Activated naive CD4-positive, alpha-beta T cell treated with anti-CD3 and anti-CD28 coated beads, Interleukin-2, amount 50 U/mL, for 24 hours (primary cell): ENCODE results near the gene PXDC1.
"Not testable (repeated sequence)": the region's sequence is repeated elsewhere in the genome, so short reads cannot be mapped to it uniquely, and the experiment has no call there.

Source experiments
- H3K27ac Mint-ChIP-seq: one replicate; pipeline ENCODE4 v1.8.0; 2021; ENCODE audit warnings: mild to moderate bottlenecking, mixed read lengths
- H3K27me3 Mint-ChIP-seq: one replicate; pipeline ENCODE4 v1.8.0; 2021; ENCODE audit warnings: mixed read lengths
- H3K36me3 Mint-ChIP-seq: one replicate; pipeline ENCODE4 v1.8.0; 2021; ENCODE audit warnings: mixed read lengths
- H3K4me1 Mint-ChIP-seq: one replicate; pipeline ENCODE4 v1.8.0; 2021; ENCODE audit warnings: mixed read lengths
- H3K4me3 Mint-ChIP-seq: one replicate; pipeline ENCODE4 v1.8.0; 2021; ENCODE audit warnings: mild to moderate bottlenecking, mixed read lengths
- H3K9me3 Mint-ChIP-seq: one replicate; pipeline ENCODE4 v1.8.0; 2021; ENCODE audit warnings: mixed read lengths

PXDC1 gene

GRCh38 chr6:3771407-3772011 lies 20.0 kb upstream of the PXDC1 start:
- Mint-ChIP-seq H3K27ac (no peak overlapping the region), H3K9me3 (no peaks in the 10 kb centered on the region), H3K27me3 (peaks cover 3% of the 10 kb centered on the region), H3K4me1 (no peaks in the 10 kb centered on the region), H3K4me3 (no peak overlapping the region), H3K36me3 (no peaks in the 10 kb centered on the region)

- Mint-ChIP-seq H3K27ac (no peak overlapping the region), H3K27me3 (peaks cover 8% of the 10 kb centered on the region), H3K36me3 (no peaks in the 10 kb centered on the region), H3K4me1 (no peaks in the 10 kb centered on the region), H3K4me3 (no peak overlapping the region), H3K9me3 (no peaks in the 10 kb centered on the region)
Measured at GRCh38 chr6:3770023-3770720, 18.7 kb upstream of the PXDC1 start.

DNA sequence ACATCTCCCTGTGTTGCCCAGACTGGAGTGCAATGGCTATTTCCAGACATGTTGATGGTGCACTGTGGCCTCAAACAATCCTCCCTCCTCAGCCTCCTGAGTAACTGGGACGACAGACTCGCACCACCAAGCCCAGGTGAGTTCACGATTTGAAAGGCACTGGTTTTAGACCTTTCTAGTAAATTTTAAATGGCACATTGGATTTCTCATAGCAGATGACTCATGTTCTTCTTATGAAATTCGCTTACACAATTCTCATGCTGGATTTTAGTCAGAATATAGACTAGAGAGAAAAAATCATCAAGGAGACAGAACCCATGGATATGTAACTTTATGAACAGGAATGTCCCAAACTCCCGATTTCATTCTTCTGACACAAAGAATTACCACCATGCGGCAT lies 18.1 kb upstream of the PXDC1 start:
- no peak overlapping the region for H3K4me3 Mint-ChIP-seq
- H3K27me3 Mint-ChIP-seq: peaks cover 12% of the 10 kb centered on the region
- H3K36me3 Mint-ChIP-seq: no peaks in the 10 kb centered on the region
- H3K4me1 Mint-ChIP-seq: no peaks in the 10 kb centered on the region
- no peaks in the 10 kb centered on the region for H3K9me3 Mint-ChIP-seq
- H3K27ac Mint-ChIP-seq: no peak overlapping the region

GRCh38 chr6:3768502-3768901 lies 17.0 kb upstream of the PXDC1 start:
- Mint-ChIP-seq H3K9me3 (no peaks in the 10 kb centered on the region), H3K4me1 (no peaks in the 10 kb centered on the region), H3K27ac (no peak overlapping the region), H3K36me3 (no peaks in the 10 kb centered on the region), H3K27me3 (peaks cover 12% of the 10 kb centered on the region), H3K4me3 (no peak overlapping the region)

DNA sequence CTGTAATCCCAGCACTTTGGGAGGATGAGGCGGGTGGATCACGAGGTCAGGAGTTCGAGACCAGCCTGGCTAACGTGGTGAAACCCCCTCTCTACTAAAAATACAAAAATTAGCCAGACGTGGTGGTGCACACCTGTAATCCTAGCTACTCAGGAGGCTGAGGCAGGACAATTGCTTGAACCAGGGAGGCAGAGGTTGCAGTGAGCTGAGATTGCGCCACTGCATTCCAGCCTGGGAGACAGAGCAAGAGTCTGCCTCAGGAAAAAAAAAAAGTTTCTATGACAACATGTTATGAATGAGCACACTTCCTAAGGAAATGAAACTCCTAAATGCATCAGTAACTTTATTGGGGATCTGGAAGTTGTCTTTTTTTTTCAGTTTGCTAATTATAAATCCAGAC lies 16.0 kb upstream of the PXDC1 start:
- H3K9me3 Mint-ChIP-seq, H3K4me3 Mint-ChIP-seq, H3K4me1 Mint-ChIP-seq, H3K36me3 Mint-ChIP-seq, H3K27ac Mint-ChIP-seq: not testable (repeated sequence)
- peaks cover 12% of the 10 kb centered on the region for H3K27me3 Mint-ChIP-seq

- Mint-ChIP-seq H3K4me1 (no peaks in the 10 kb centered on the region), H3K4me3 (no peak overlapping the region), H3K36me3 (no peaks in the 10 kb centered on the region), H3K9me3 (no peaks in the 10 kb centered on the region), H3K27me3 (peaks cover 12% of the 10 kb centered on the region), H3K27ac (no peak overlapping the region)
Measured at GRCh38 chr6:3766214-3766613, 14.7 kb upstream of the PXDC1 start.

- H3K27me3 Mint-ChIP-seq: peaks cover 12% of the 10 kb centered on the region
- no peaks in the 10 kb centered on the region for H3K4me1 Mint-ChIP-seq
- H3K36me3 Mint-ChIP-seq: no peaks in the 10 kb centered on the region
- H3K27ac Mint-ChIP-seq: no peak overlapping the region
- no peaks in the 10 kb centered on the region for H3K9me3 Mint-ChIP-seq
- H3K4me3 Mint-ChIP-seq: no peak overlapping the region
Measured at GRCh38 chr6:3765415-3765814, 13.9 kb upstream of the PXDC1 start.

DNA sequence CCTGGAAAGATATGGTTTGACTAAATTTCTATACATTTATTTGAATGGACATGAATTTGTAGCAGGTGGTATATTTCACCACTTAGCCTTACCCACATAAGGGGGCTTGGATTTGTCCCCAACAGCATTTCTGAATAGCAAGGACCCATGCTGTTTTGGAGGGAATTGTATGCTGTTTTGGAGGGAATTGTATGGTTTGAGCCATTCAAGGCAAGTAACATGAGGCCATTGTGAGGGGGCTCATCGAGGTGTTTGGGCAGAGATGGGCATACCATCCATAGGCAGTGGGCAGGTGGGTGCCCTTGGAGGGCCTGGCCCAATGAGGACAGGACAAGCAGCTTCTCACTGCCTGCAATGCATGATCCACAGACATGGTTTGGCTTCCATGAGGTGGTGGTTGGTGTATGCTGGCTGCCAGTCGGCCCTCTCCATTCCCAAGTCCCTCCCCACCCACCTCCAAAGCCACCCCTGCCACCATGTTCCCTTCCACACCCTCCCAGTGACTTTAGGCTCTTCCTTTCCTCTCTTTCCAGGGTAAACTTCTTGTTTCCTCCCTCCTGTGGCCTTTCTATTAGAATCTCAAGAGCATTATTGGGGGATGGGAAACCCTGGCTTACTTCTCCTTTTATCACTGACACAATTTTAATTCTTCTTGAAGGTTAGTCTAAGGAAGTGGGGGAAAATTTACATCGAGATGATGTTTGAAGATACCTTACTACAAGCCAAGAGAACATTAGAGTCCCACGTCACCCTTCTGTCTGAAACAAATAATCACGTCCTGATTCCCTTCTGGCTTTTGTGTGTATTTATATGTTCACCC lies 13.2 kb upstream of the PXDC1 start:
- Mint-ChIP-seq H3K4me3 (no peak overlapping the region), H3K9me3 (no peaks in the 10 kb centered on the region), H3K27ac (no peak overlapping the region), H3K36me3 (no peaks in the 10 kb centered on the region), H3K4me1 (no peaks in the 10 kb centered on the region), H3K27me3 (peaks cover 12% of the 10 kb centered on the region)

DNA sequence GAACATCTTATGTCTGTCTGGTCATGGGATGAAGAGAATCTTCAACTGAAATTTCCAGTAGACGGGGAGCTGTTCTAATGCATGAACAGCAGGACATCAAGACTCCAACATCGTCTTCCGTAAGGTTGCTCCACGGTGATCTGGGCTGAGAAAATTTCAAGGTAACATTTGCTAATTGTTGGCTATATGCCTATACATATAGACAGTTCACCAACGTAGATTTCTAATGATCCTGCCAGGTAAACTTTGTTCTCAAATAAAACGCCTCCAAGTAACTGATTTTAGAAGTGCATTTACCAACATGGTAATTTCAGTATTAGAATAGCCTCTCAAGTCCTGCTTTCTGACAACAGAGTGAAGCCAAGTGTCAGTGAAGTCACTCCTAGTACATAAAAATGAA lies 11.3 kb upstream of the PXDC1 start:
- H3K9me3 Mint-ChIP-seq: no peaks in the 10 kb centered on the region
- H3K4me3 Mint-ChIP-seq: no peak overlapping the region
- peaks cover 12% of the 10 kb centered on the region for H3K27me3 Mint-ChIP-seq
- no peaks in the 10 kb centered on the region for H3K4me1 Mint-ChIP-seq
- no peaks in the 10 kb centered on the region for H3K36me3 Mint-ChIP-seq
- no peak overlapping the region for H3K27ac Mint-ChIP-seq

DNA sequence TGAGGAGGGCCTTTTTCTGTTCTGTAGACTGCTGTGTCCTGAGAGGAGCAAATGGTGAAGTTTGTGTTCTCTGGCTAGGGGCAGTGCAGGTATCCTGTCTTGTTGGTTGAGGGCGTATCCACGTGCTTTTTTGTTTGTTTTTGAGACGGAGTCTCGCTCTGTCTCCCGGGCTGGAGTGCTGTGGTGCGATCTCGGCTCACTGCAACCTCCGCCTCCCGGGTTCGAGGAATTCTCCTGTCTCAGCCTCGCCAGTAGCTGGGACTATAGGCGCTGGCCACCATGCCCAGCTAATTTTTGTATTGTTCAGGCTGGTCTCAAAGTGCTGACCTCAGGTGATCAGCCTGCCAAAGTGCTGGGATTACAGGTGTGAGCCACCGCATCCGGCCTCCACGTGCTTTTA lies 10.8 kb upstream of the PXDC1 start:
- peaks cover 10% of the 10 kb centered on the region for H3K27me3 Mint-ChIP-seq
- H3K9me3 Mint-ChIP-seq: no peaks in the 10 kb centered on the region
- H3K36me3 Mint-ChIP-seq: no peaks in the 10 kb centered on the region
- no peak overlapping the region for H3K4me3 Mint-ChIP-seq
- H3K4me1 Mint-ChIP-seq: no peaks in the 10 kb centered on the region
- no peak overlapping the region for H3K27ac Mint-ChIP-seq

- Mint-ChIP-seq H3K27ac (no peak overlapping the region), H3K27me3 (peaks cover 10% of the 10 kb centered on the region), H3K9me3 (no peaks in the 10 kb centered on the region), H3K4me1 (no peaks in the 10 kb centered on the region), H3K36me3 (no peaks in the 10 kb centered on the region), H3K4me3 (no peak overlapping the region)
Measured at GRCh38 chr6:3761989-3762270, 10.4 kb upstream of the PXDC1 start.

GRCh38 chr6:3759646-3760232 lies 8.2 kb upstream of the PXDC1 start:
- H3K4me3 Mint-ChIP-seq: no peak overlapping the region
- H3K9me3 Mint-ChIP-seq: no peaks in the 10 kb centered on the region
- H3K36me3 Mint-ChIP-seq: no peaks in the 10 kb centered on the region
- no peak overlapping the region for H3K27ac Mint-ChIP-seq
- H3K27me3 Mint-ChIP-seq: peaks cover 2% of the 10 kb centered on the region
- H3K4me1 Mint-ChIP-seq: no peaks in the 10 kb centered on the region

GRCh38 chr6:3758842-3759144 lies 7.3 kb upstream of the PXDC1 start:
- no peak overlapping the region for H3K4me3 Mint-ChIP-seq
- H3K36me3 Mint-ChIP-seq: no peaks in the 10 kb centered on the region
- no peaks in the 10 kb centered on the region for H3K9me3 Mint-ChIP-seq
- peaks cover 6% of the 10 kb centered on the region for H3K27me3 Mint-ChIP-seq
- no peak overlapping the region for H3K27ac Mint-ChIP-seq
- no peaks in the 10 kb centered on the region for H3K4me1 Mint-ChIP-seq

GRCh38 chr6:3757998-3758841 lies 6.7 kb upstream of the PXDC1 start:
- H3K4me3 Mint-ChIP-seq, H3K27ac Mint-ChIP-seq, H3K36me3 Mint-ChIP-seq, H3K9me3 Mint-ChIP-seq, H3K4me1 Mint-ChIP-seq: not testable (repeated sequence)
- peaks cover 11% of the 10 kb centered on the region for H3K27me3 Mint-ChIP-seq

- H3K9me3 Mint-ChIP-seq: no peaks in the 10 kb centered on the region
- H3K27ac Mint-ChIP-seq: no peak overlapping the region
- H3K27me3 Mint-ChIP-seq: peaks cover 17% of the 10 kb centered on the region
- H3K4me3 Mint-ChIP-seq: no peak overlapping the region
- H3K36me3 Mint-ChIP-seq: no peaks in the 10 kb centered on the region
- H3K4me1 Mint-ChIP-seq: peaks cover 5% of the 10 kb centered on the region
Measured at GRCh38 chr6:3757241-3757641, 5.7 kb upstream of the PXDC1 start.
